Sigmoid colon (tissue), 7 donors: ENCODE data around the gene RTP2. TPM values are rescaled to one million over a fixed set of nuclear protein-coding genes. Genes with fewer than 3 reads are reported as not detected.

ENCODE experiments used
- DNase-seq: peaks from one replicate; pipeline ENCODE4 v3.0.0-alpha.2; 2019
- H3K27ac ChIP-seq, 4 donors: fragments of 200-600 bp; sonication (generic); one replicate each; pipeline ENCODE4 v1.5.1; 2016 to 2019; ENCODE audit warnings: mild to moderate bottlenecking in 1 of 4
- H3K27me3 ChIP-seq, 3 donors: fragments of 200-600 bp; sonication (generic); one replicate each; pipeline ENCODE4 v1.5.1; 2019; ENCODE audit warnings: mild to moderate bottlenecking in 1 of 3
- H3K36me3 ChIP-seq, 4 donors: fragments of 200-600 bp; sonication (generic); one replicate each; pipeline ENCODE4 v1.5.1; 2016 to 2019
- H3K4me1 ChIP-seq, 4 donors: fragments of 200-600 bp; sonication (generic); one replicate each; pipeline ENCODE4 v1.5.1; 2017 to 2019
- H3K4me3 ChIP-seq, 4 donors: fragments of 200-600 bp; sonication (generic); one replicate each; pipeline ENCODE4 v1.5.1; 2017 to 2019; ENCODE audit warnings: mild to moderate bottlenecking in 2 of 4, moderate library complexity in 1 of 4
- H3K9me3 ChIP-seq, 4 donors: fragments of 200-600 bp in 3 of 4; sonication (generic) in 3 of 4; one replicate each; pipeline versions ENCODE4 v1.5.1 to v1.6.1; 2013 to 2019
- CTCF ChIP-seq, 4 experiments: fragments of 450-650 bp in 3 of 4; fragments of 200-600 bp in 1 of 4; IDR thresholded peaks; one replicate each; pipeline ENCODE4 v1.5.1; 2016 to 2019; ENCODE audit warnings: antibody characterized with exemption in 4 of 4, mild to moderate bottlenecking in 3 of 4, moderate library complexity in 2 of 4
- EP300 ChIP-seq, 4 donors: sonication (generic); formaldehyde crosslinking; IDR thresholded peaks; one replicate each; pipeline ENCODE4 v1.6.1; 2017; ENCODE audit warnings: antibody characterized with exemption in 4 of 4
- POLR2A ChIP-seq, 2 donors: fragments of 450-650 bp; IDR thresholded peaks; one replicate each; pipeline ENCODE4 v1.6.1; 2016; ENCODE audit warnings: antibody characterized with exemption in 2 of 2, mild to moderate bottlenecking in 2 of 2, moderate library complexity in 2 of 2
- POLR2AphosphoS5 ChIP-seq, 4 donors: sonication (generic); formaldehyde crosslinking; IDR thresholded peaks; one replicate each; pipeline ENCODE4 v1.6.1; 2017; ENCODE audit warnings: antibody characterized with exemption in 4 of 4
- WGBS, 2 donors: extraction: QIAGEN DNeasy Blood & Tissue Kit; methylation state at CpG; one replicate each; pipeline ENCODE4 v1.1.7; 2013; 5-methylcytosine and 5-hydroxymethylcytosine counted together
- intact Hi-C: fragments of 100-400 bp; cut with DNase I; formaldehyde crosslinking; loops from one replicate; pipeline ENCODE4 v1.15.1; 2023
- polyA plus RNA-seq, 3 donors: library from polyadenylated mRNA; stranded (reverse); fragments of 200-250 nt; gene quantifications; one replicate each; pipeline ENCODE4 v1.2.3, GENCODE V29; 2013
- total RNA-seq, 4 donors: library from RNA; depleted of rRNA; stranded (reverse); fragments of >200 nt; gene quantifications; one replicate each; pipeline ENCODE4 v1.1.0, GENCODE V29; 2016
- donor health status: healthy with polysubstance abuse.
- donor health status: Bipolar disorder and iron deficiency.
- donor health status: healthy.

Gene RTP2
- total and polyA plus RNA-seq, 7 donors, result not detected

GRCh38 chr3:187733371-187733770 is 31.0 kb upstream of the RTP2 start:
- Histone ChIP-seq H3K4me1 (peaks cover 0 to 41% (median 30%) of the 10 kb centered on the region in 4 donors), H3K9me3 (no peaks in the 10 kb centered on the region), H3K36me3 (peaks cover 35 to 65% (median 54%) of the 10 kb centered on the region in 4 donors), H3K27me3 (no peaks in the 10 kb centered on the region), H3K27ac (no peak overlapping the region), H3K4me3 (no peak overlapping the region)
- intact Hi-C loops, result loop anchor here (10.0 kb wide), 1 partner anchor 1131 kb away; no protein-coding TSS in a partner anchor
- WGBS, 2 donors, result 96% methylated on average over 11 of the region's 11 CpGs
- no peak for TF ChIP-seq CTCF (IDR thresholded peaks at IDR 0.05)
- no peak for TF ChIP-seq EP300 (IDR thresholded peaks at IDR 0.05)
- TF ChIP-seq POLR2A (IDR thresholded peaks at IDR 0.05), result no peak
- TF ChIP-seq POLR2AphosphoS5 (IDR thresholded peaks at IDR 0.05), result peak in 1 of 4 donors; percentile 23
- no peak for DNase-seq

- Histone ChIP-seq H3K27ac (no peak overlapping the region), H3K36me3 (peaks cover 73 to 100% (median 92%) of the 10 kb centered on the region in 4 donors), H3K4me3 (no peak overlapping the region), H3K27me3 (no peaks in the 10 kb centered on the region), H3K9me3 (no peaks in the 10 kb centered on the region), H3K4me1 (peaks cover 0 to 3% (median under 1%) of the 10 kb centered on the region in 4 donors)
- 95 to 97% methylated on average over 12 of the region's 12 CpGs for WGBS, 2 donors
- no peak for TF ChIP-seq POLR2A (IDR thresholded peaks at IDR 0.05)
- TF ChIP-seq EP300 (IDR thresholded peaks at IDR 0.05), result no peak
- TF ChIP-seq POLR2AphosphoS5 (IDR thresholded peaks at IDR 0.05), result no peak
- TF ChIP-seq CTCF (IDR thresholded peaks at IDR 0.05), result no peak
- DNase-seq, result no peak
- intact Hi-C loops, result no loop called here
These were observed 27.2 kb upstream of the RTP2 start for GRCh38 chr3:187729598-187729997.

GRCh38 chr3:187728940-187729583 is 26.7 kb upstream of the RTP2 start:
- Histone ChIP-seq H3K27me3 (no peaks in the 10 kb centered on the region), H3K9me3 (no peaks in the 10 kb centered on the region), H3K36me3 (peaks cover 78 to 100% (median 94%) of the 10 kb centered on the region in 4 donors), H3K27ac (no peak overlapping the region), H3K4me1 (no peaks in the 10 kb centered on the region), H3K4me3 (no peak overlapping the region)
- no peak for DNase-seq
- intact Hi-C loops, result no loop called here
- no peak for TF ChIP-seq POLR2A (IDR thresholded peaks at IDR 0.05)
- no peak for TF ChIP-seq POLR2AphosphoS5 (IDR thresholded peaks at IDR 0.05)
- TF ChIP-seq CTCF (IDR thresholded peaks at IDR 0.05), result no peak
- TF ChIP-seq EP300 (IDR thresholded peaks at IDR 0.05), result no peak
- 92 to 93% methylated on average over 13 of the region's 13 CpGs for WGBS, 2 donors

- 92 to 96% methylated on average over 8 of the region's 8 CpGs for WGBS, 2 donors
- Histone ChIP-seq H3K36me3 (peaks cover 85 to 100% (median 94%) of the 10 kb centered on the region in 4 donors), H3K27ac (no peak overlapping the region), H3K4me3 (no peak overlapping the region), H3K9me3 (no peaks in the 10 kb centered on the region), H3K27me3 (no peaks in the 10 kb centered on the region), H3K4me1 (no peaks in the 10 kb centered on the region)
- TF ChIP-seq POLR2AphosphoS5 (IDR thresholded peaks at IDR 0.05) (peak in 1 of 4 donors; percentile 15), EP300 (IDR thresholded peaks at IDR 0.05) (no peak)
- intact Hi-C loops, result no loop called here
- DNase-seq, result no peak
These were observed 25.9 kb upstream of the RTP2 start for GRCh38 chr3:187728248-187728647.

- H3K4me1 ChIP-seq, result no peaks in the 10 kb centered on the region
- H3K27ac ChIP-seq, result no peak overlapping the region
- no peaks in the 10 kb centered on the region for H3K27me3 ChIP-seq
- 94 to 95% methylated on average over 13 of the region's 13 CpGs for WGBS, 2 donors
- no peaks in the 10 kb centered on the region for H3K9me3 ChIP-seq
- TF ChIP-seq POLR2AphosphoS5 (IDR thresholded peaks at IDR 0.05), result peak in 1 of 4 donors; percentile 8
- no peak for TF ChIP-seq EP300 (IDR thresholded peaks at IDR 0.05)
- no peak for DNase-seq
- H3K36me3 ChIP-seq, result peaks cover 94 to 100% (median 95%) of the 10 kb centered on the region in 4 donors
- no peak overlapping the region for H3K4me3 ChIP-seq
- intact Hi-C loops, result no loop called here
These were observed 24.2 kb upstream of the RTP2 start for GRCh38 chr3:187726564-187726963.
